ENCODE data around the gene BMX.

DNA sequence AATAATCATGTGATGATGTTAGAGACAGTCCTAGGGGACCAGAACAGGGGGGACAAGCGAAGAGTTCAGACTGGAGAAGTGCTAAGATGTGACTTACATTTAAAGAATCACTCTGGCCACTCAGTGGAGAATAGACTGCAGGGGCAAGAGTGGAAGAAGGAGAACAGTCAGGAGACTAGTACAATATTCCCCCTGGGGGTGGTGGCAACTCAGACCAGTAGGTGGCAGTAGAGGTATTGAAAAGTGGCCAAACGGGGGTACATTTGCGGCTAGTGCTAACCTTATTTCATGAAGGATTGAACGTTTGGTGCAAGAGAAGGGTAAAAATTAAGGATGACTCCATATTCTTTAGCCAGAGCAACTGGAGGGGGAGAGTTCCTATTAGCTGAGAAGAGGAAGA is 2.7 kb upstream of the BMX start:
- TF ChIP-seq CTCF (IDR thresholded peaks at IDR 0.05) (peak; percentile 38 to 58 (median 51)), POLR2A (IDR thresholded peaks at IDR 0.05) (no peak)

All from body of pancreas (tissue), 4 donors.